DOHH2 (cell line): ENCODE data around the gene AKAP13.

ENCODE experiments used
- EZH2phosphoT487 ChIP-seq: fragments of 200-600 bp; sonication (generic); IDR thresholded peaks from 2 replicates; pipeline ENCODE4 v1.6.1; 2017; ENCODE audit warnings: borderline replicate concordance, mild to moderate bottlenecking, antibody characterized with exemption, low read length, moderate library complexity, mixed read lengths
- TF ChIP-seq, protein P1 (sequence below): fragments of 200-600 bp; sonication (generic); IDR thresholded peaks from one replicate; pipeline ENCODE4 v1.5.1; 2014; ENCODE audit warnings: antibody characterized with exemption, mild to moderate bottlenecking, low read depth, low read length; ENCODE audit not compliant: poor library complexity, severe bottlenecking

DNA sequence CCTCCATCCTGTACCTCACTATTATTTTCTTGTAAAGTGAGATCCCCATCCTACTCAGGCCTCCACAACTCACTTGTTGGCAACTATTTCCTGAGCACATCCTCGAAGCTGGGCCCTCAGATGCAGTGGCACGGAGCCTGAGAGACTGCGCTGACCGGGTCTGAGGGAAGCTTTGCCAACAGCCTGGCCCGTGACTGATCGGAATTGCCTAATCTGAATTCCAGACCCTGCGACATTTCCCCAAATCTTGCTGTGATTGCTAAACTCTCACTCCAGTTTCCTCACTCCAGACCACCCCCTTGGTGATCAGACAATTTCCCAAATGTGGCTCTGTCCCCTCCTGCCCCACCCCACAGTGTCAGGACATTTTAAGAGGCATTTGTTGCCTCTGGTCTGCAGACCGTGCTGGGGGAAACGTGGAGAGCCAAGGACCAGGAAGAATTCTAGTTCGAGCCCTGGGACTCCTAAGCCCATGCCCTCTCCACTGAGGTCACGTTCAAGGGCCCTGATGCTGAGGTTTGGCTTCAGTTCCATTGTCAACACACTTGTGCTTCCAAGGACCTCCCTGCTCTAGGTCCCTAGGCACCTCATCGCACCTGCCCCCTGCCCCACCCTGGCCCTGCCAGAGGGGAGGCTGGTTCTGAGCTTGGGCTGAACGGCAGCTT, 391.5 kb downstream of the AKAP13 start:
- TF ChIP-seq, protein P1, sequence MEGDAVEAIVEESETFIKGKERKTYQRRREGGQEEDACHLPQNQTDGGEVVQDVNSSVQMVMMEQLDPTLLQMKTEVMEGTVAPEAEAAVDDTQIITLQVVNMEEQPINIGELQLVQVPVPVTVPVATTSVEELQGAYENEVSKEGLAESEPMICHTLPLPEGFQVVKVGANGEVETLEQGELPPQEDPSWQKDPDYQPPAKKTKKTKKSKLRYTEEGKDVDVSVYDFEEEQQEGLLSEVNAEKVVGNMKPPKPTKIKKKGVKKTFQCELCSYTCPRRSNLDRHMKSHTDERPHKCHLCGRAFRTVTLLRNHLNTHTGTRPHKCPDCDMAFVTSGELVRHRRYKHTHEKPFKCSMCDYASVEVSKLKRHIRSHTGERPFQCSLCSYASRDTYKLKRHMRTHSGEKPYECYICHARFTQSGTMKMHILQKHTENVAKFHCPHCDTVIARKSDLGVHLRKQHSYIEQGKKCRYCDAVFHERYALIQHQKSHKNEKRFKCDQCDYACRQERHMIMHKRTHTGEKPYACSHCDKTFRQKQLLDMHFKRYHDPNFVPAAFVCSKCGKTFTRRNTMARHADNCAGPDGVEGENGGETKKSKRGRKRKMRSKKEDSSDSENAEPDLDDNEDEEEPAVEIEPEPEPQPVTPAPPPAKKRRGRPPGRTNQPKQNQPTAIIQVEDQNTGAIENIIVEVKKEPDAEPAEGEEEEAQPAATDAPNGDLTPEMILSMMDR: no peak
- TF ChIP-seq EZH2phosphoT487: no peak
